H1 (cell line): ENCODE data around the gene USP16. TPM values are rescaled to one million over a fixed set of nuclear protein-coding genes. Genes with fewer than 3 reads are reported as not detected.

Experiments
- CTCF ChIA-PET: fragments of 300-600 bp; sonication (Branson Sonifier 250); formaldehyde crosslinking; loops from one replicate; lab custom pipeline; 2021; ENCODE audit not compliant: partially characterized antibody; lab: Charles Lee
- POLR2A ChIA-PET: fragments of 300-600 bp; sonication (Branson Sonifier 250); formaldehyde crosslinking; loops from one replicate; lab custom pipeline; 2021; ENCODE audit warnings: inconsistent platforms; ENCODE audit not compliant: partially characterized antibody; lab: Charles Lee
- DNase-seq, 2 experiments: peaks; one replicate each; pipeline versions ENCODE4 v3.0.0 to v3.0.0-alpha.2; 2010 to 2022; ENCODE audit warnings: low spot score in 2 of 2, low read depth in 1 of 2, mixed read lengths in 1 of 2
- FAIRE-seq: peaks from 2 replicates; lab custom pipeline; 2011; peaks lifted over from hg19 to GRCh38; lab: Jason Lieb, UNC
- H2AFZ ChIP-seq: 2 replicates; pipeline ENCODE4 v1.8.1; 2012; ENCODE audit warnings: low read length, inconsistent platforms
- H2AK5ac ChIP-seq: 2 replicates; pipeline ENCODE4 v1.6.1; 2013; ENCODE audit warnings: low read depth, low read length
- H2BK120ac ChIP-seq: replicated peaks from 2 replicates; pipeline ENCODE3; 2013; ENCODE audit warnings: low read depth, low read length, inconsistent platforms
- H2BK12ac ChIP-seq: 2 replicates; pipeline ENCODE4 v1.6.1; 2013; ENCODE audit warnings: low read depth, low read length
- H2BK15ac ChIP-seq: 2 replicates; pipeline ENCODE4 v1.6.1; 2013; ENCODE audit warnings: low read length
- H2BK20ac ChIP-seq: 2 replicates; pipeline ENCODE4 v1.6.1; 2013; ENCODE audit warnings: low read length
- H2BK5ac ChIP-seq: 2 replicates; pipeline ENCODE4 v1.6.1; 2013; ENCODE audit warnings: low read depth, low read length
- H3K14ac ChIP-seq: 2 replicates; pipeline ENCODE4 v1.6.1; 2013; ENCODE audit warnings: inconsistent platforms; ENCODE audit not compliant: insufficient read length
- H3K18ac ChIP-seq: 2 replicates; pipeline ENCODE4 v1.6.1; 2013; ENCODE audit warnings: low read length; ENCODE audit errors: extremely low read depth
- H3K23ac ChIP-seq: 2 replicates; pipeline ENCODE4 v1.6.1; 2013; ENCODE audit warnings: inconsistent platforms; ENCODE audit not compliant: insufficient read length
- H3K23me2 ChIP-seq: 2 replicates; pipeline ENCODE4 v1.6.1; 2013; ENCODE audit warnings: low read depth, low read length
- H3K27ac ChIP-seq: 2 replicates; pipeline ENCODE4 v1.6.1; 2011; ENCODE audit warnings: low read depth, low read length, inconsistent platforms
- H3K27me3 ChIP-seq, 4 experiments: replicated peaks in 1 of 4; 1 replicate in 1 of 4; 2 replicates in 3 of 4; pipeline versions ENCODE4 v1.6.1 to v1.8.1; 2011 to 2013; ENCODE audit warnings: low read length in 3 of 4, mild to moderate bottlenecking in 3 of 4, inconsistent platforms in 2 of 4, mixed read lengths in 2 of 4, moderate library complexity in 1 of 4; ENCODE audit not compliant: control insufficient read depth in 3 of 4, insufficient read depth in 3 of 4; ENCODE audit errors: extremely low read depth in 1 of 4
- H3K36me3 ChIP-seq, 4 experiments: 2 replicates each; pipeline versions ENCODE4 v1.6.1 to v1.8.1; 2011 to 2013; ENCODE audit warnings: mild to moderate bottlenecking in 4 of 4, low read length in 3 of 4, moderate library complexity in 2 of 4, control low read depth in 1 of 4, inconsistent platforms in 1 of 4; ENCODE audit not compliant: insufficient read depth in 4 of 4, control insufficient read depth in 2 of 4
- H3K4ac ChIP-seq: replicated peaks from 2 replicates; pipeline ENCODE3; 2013; ENCODE audit warnings: low read length, low read depth, mixed read lengths, inconsistent platforms; ENCODE audit not compliant: insufficient read length
- H3K4me1 ChIP-seq, 4 experiments: replicated peaks in 1 of 4; 1 replicate in 1 of 4; 2 replicates in 3 of 4; pipeline versions ENCODE4 v1.6.1 to v1.8.1; 2011 to 2013; ENCODE audit warnings: low read length in 3 of 4, inconsistent platforms in 2 of 4, mixed read lengths in 1 of 4; ENCODE audit not compliant: insufficient read depth in 4 of 4, control insufficient read depth in 3 of 4
- H3K4me2 ChIP-seq, 2 experiments: 2 replicates each; pipeline versions ENCODE4 v1.6.1 to v1.8.1; 2011 to 2013; ENCODE audit warnings: low read depth in 2 of 2, low read length in 2 of 2, control low read depth in 1 of 2, inconsistent platforms in 1 of 2, mild to moderate bottlenecking in 1 of 2; ENCODE audit not compliant: insufficient read depth in 1 of 2
- H3K4me3 ChIP-seq, 4 experiments: fragments of 200-600, 300-600 bp in 1 of 4; sonication (generic), shearing (Covaris generic), sonication (Bioruptor Twin) in 1 of 4; 2 replicates each; pipeline versions ENCODE4 v1.5.1 to v1.8.1; 2011 to 2016; ENCODE audit warnings: low read length in 4 of 4, low read depth in 3 of 4, control low read depth in 2 of 4, inconsistent platforms in 2 of 4, mild to moderate bottlenecking in 2 of 4, mixed read lengths in 1 of 4, moderate library complexity in 1 of 4; ENCODE audit not compliant: insufficient read depth in 2 of 4; ENCODE audit errors: extremely low read depth in 1 of 4
- H3K56ac ChIP-seq: replicated peaks from 2 replicates; pipeline ENCODE3; 2013; ENCODE audit warnings: low read depth, mild to moderate bottlenecking, mixed read lengths, low read length, inconsistent platforms; ENCODE audit not compliant: insufficient read length
- H3K79me1 ChIP-seq: 2 replicates; pipeline ENCODE4 v1.6.1; 2013; ENCODE audit warnings: low read depth, low read length, control low read depth
- H3K79me2 ChIP-seq, 2 experiments: 2 replicates each; pipeline versions ENCODE4 v1.6.1 to v1.8.1; 2012 to 2013; ENCODE audit warnings: low read length in 2 of 2, mild to moderate bottlenecking in 2 of 2, inconsistent platforms in 1 of 2; ENCODE audit not compliant: insufficient read depth in 2 of 2, control insufficient read depth in 1 of 2
- H3K9ac ChIP-seq, 4 experiments: replicated peaks in 1 of 4; 1 replicate in 1 of 4; 2 replicates in 3 of 4; pipeline versions ENCODE4 v1.6.1 to v1.8.1; 2011 to 2013; ENCODE audit warnings: low read depth in 3 of 4, low read length in 3 of 4, control low read depth in 2 of 4, mild to moderate bottlenecking in 2 of 4, moderate library complexity in 2 of 4, inconsistent platforms in 1 of 4; ENCODE audit errors: extremely low read depth in 1 of 4
- H3K9me3 ChIP-seq, 2 experiments: 2 replicates each; pipeline versions ENCODE4 v1.6.1 to v1.8.1; 2012 to 2013; ENCODE audit warnings: mild to moderate bottlenecking in 2 of 2, moderate library complexity in 2 of 2, control low read depth in 1 of 2, inconsistent platforms in 1 of 2, low read depth in 1 of 2, low read length in 1 of 2, mixed read lengths in 1 of 2; ENCODE audit not compliant: insufficient read depth in 2 of 2
- H4K20me1 ChIP-seq, 2 experiments: replicated peaks in 1 of 2; 2 replicates each; pipeline versions ENCODE3 to v1.8.1; 2011 to 2013; ENCODE audit warnings: inconsistent platforms in 2 of 2, low read length in 2 of 2, mild to moderate bottlenecking in 1 of 2; ENCODE audit not compliant: insufficient read depth in 2 of 2, control insufficient read depth in 1 of 2
- H4K5ac ChIP-seq: 2 replicates; pipeline ENCODE4 v1.6.1; 2013; ENCODE audit warnings: low read length, low read depth, mixed read lengths, inconsistent platforms; ENCODE audit not compliant: insufficient read length
- H4K8ac ChIP-seq: 2 replicates; pipeline ENCODE4 v1.8.0; 2013; ENCODE audit warnings: mild to moderate bottlenecking, moderate library complexity, low read length, inconsistent platforms; ENCODE audit not compliant: insufficient read depth; ENCODE audit errors: extremely low read depth
- H4K91ac ChIP-seq: replicated peaks from 2 replicates; pipeline ENCODE3; 2013; ENCODE audit warnings: low read length, mixed read lengths, inconsistent platforms; ENCODE audit not compliant: insufficient read length
- BCL11A ChIP-seq, 2 experiments: IDR thresholded peaks; one replicate each; pipeline ENCODE4 v1.6.1; 2011; ENCODE audit warnings: low read depth in 2 of 2, low read length in 2 of 2, mild to moderate bottlenecking in 2 of 2
- CBX8 ChIP-seq: fragments of 300-800, 300-1000 bp; sonication (generic); IDR thresholded peaks from 2 replicates; pipeline ENCODE4 v1.7.1; 2016; ENCODE audit warnings: low read depth, low read length, borderline replicate concordance
- CHD1 ChIP-seq: IDR thresholded peaks from 2 replicates; pipeline ENCODE4 v1.6.1; 2012; ENCODE audit warnings: low read depth, low read length, improper control_type of control experiment
- CHD2 ChIP-seq: IDR thresholded peaks from 2 replicates; pipeline ENCODE4 v1.6.1; 2012; ENCODE audit warnings: low read length, improper control_type of control experiment
- CTBP2 ChIP-seq: IDR thresholded peaks from 2 replicates; pipeline ENCODE4 v1.7.0; 2011; ENCODE audit warnings: borderline replicate concordance, mild to moderate bottlenecking, moderate library complexity, mixed read lengths, low read length; ENCODE audit not compliant: insufficient read depth, insufficient read length
- GTF2F1 ChIP-seq: IDR thresholded peaks from 2 replicates; pipeline ENCODE4 v1.6.1; 2012; ENCODE audit warnings: low read depth, low read length, improper control_type of control experiment, borderline replicate concordance
- MAFK ChIP-seq: IDR thresholded peaks from 2 replicates; pipeline ENCODE4 v1.6.1; 2012; ENCODE audit warnings: low read depth, mild to moderate bottlenecking, improper control_type of control experiment, low read length
- POLR2A ChIP-seq, 2 experiments: IDR thresholded peaks; 1 replicate in 1 of 2; 2 replicates in 1 of 2; pipeline ENCODE4 v1.6.1; 2011; ENCODE audit warnings: low read depth in 2 of 2, low read length in 2 of 2, mild to moderate bottlenecking in 2 of 2; ENCODE audit errors: control extremely low read depth in 1 of 2
- RBBP5 ChIP-seq: IDR thresholded peaks from 2 replicates; pipeline ENCODE4 v1.7.1; 2012; ENCODE audit warnings: low read depth, mild to moderate bottlenecking, inconsistent platforms, low read length, moderate library complexity, borderline replicate concordance
- SIN3A ChIP-seq, 2 experiments: IDR thresholded peaks in 1 of 2; conservative IDR thresholded peaks in 1 of 2; 2 replicates each; pipeline ENCODE4 v1.6.1; 2011 to 2012; ENCODE audit warnings: low read length in 2 of 2, improper control_type of control experiment in 1 of 2, low read depth in 1 of 2, mild to moderate bottlenecking in 1 of 2
- TEAD4 ChIP-seq: IDR thresholded peaks from 2 replicates; pipeline ENCODE4 v1.6.1; 2012; ENCODE audit warnings: low read depth, low read length, inconsistent platforms, mixed read lengths
- whole genome bisulfite sequencing, 2 experiments: shearing (Covaris generic) in 1 of 2; methylation state at CpG; one replicate each; pipeline versions ENCODE4 v1.1.6 to v1.1.7; 2013 to 2015; ENCODE audit warnings: low lambda C conversion rate in 2 of 2, mixed read lengths in 2 of 2, inconsistent platforms in 1 of 2, low coverage in 1 of 2, missing lambda C conversion rate in 1 of 2; ENCODE audit not compliant: insufficient replicate concordance in 2 of 2, insufficient coverage in 1 of 2, insufficient read length in 1 of 2; ENCODE audit errors: extremely low coverage in 1 of 2, missing lambda C conversion rate in 1 of 2; 5-methylcytosine and 5-hydroxymethylcytosine counted together
- polyA plus RNA-seq, 7 experiments: library from polyadenylated mRNA; depleted of rRNA in 3 of 7; stranded (reverse) in 5 of 7; unstranded in 2 of 7; fragments of >200 nt in 5 of 7; fragments of 200-250 nt in 2 of 7; gene quantifications; 1 replicate in 5 of 7; 2 replicates in 1 of 7; 4 replicates in 1 of 7; pipeline versions ENCODE4 v1.2.1 to v1.2.3, GENCODE V29; 2011 to 2013; ENCODE audit warnings: missing spikeins in 2 of 7, mixed read lengths in 2 of 7
- total RNA-seq: library from RNA; stranded (reverse); fragmentation: NEBNext Ultra II Directional; extraction: Animal tissue kit (Norgen Biotek cat#: 25700); gene quantifications from 2 replicates; pipeline ENCODE4 v1.2.1, GENCODE V29; 2021

The USP16 gene
- total and polyA plus RNA-seq, 2 of the 8 experiments (the other 6 are each of a cell fraction or from before 2014, with no cell fraction given), result 3.4 to 19.1 TPM

GRCh38 chr21:29102791-29103257, 78.4 kb downstream of the USP16 start:
- no peaks in the 10 kb centered on the region for H3K27me3 ChIP-seq
- H3K56ac ChIP-seq, result no peak overlapping the region
- H2BK15ac ChIP-seq, result no peak overlapping the region
- ChIA-PET POLR2A (no interaction called here), CTCF (interaction anchor here (2.7 kb wide), 1 partner anchor 11 kb away, joined by 7 read pairs; no protein-coding TSS in a partner anchor)
- no peak overlapping the region for H2BK5ac ChIP-seq
- no peaks in the 10 kb centered on the region for H3K36me3 ChIP-seq
- H4K8ac ChIP-seq, result no peak overlapping the region
- H3K4me1 ChIP-seq, result no peaks in the 10 kb centered on the region
- no peak overlapping the region for H2AK5ac ChIP-seq
- no peak overlapping the region for H3K14ac ChIP-seq
- TF ChIP-seq TEAD4, result no peak
- TF ChIP-seq RBBP5, result no peak
- TF ChIP-seq CTBP2, result no peak
- TF ChIP-seq SIN3A (conservative IDR thresholded peaks at IDR 0.05 in 1 of 2, IDR thresholded peaks at IDR 0.05 in 1 of 2; ENCODE audit: low read depth in 1 of 2, low read length in 2 of 2), result no peak
- no peak for TF ChIP-seq GTF2F1
- TF ChIP-seq CHD1, result no peak
- TF ChIP-seq MAFK, result no peak
- no peak for TF ChIP-seq POLR2A (IDR thresholded peaks at IDR 0.05; ENCODE audit: control extremely low read depth in 1 of 2, low read depth in 2 of 2, low read length in 2 of 2)
- TF ChIP-seq CHD2, result no peak
- no peak for TF ChIP-seq CBX8
- TF ChIP-seq BCL11A (IDR thresholded peaks at IDR 0.05; ENCODE audit: low read depth in 2 of 2, low read length in 2 of 2), result no peak
- H3K27ac ChIP-seq, result no peak overlapping the region
- no peak overlapping the region for H2AFZ ChIP-seq
- H3K23ac ChIP-seq, result no peak overlapping the region
- H3K9ac ChIP-seq, result no peak overlapping the region
- H3K4me2 ChIP-seq, result no peak overlapping the region
- DNase-seq (no peak), FAIRE-seq (no peak)
- H2BK120ac ChIP-seq, result no peak overlapping the region
- H2BK12ac ChIP-seq, result no peak overlapping the region
- no peaks in the 10 kb centered on the region for H3K23me2 ChIP-seq
- WGBS, 2 experiments, result 93% methylated on average over 2 of the region's 2 CpGs; no CpG with 5 or more reads in 1 of the 2 experiments
- H4K20me1 ChIP-seq, result no peaks in the 10 kb centered on the region
- H2BK20ac ChIP-seq, result no peak overlapping the region
- no peaks in the 10 kb centered on the region for H3K79me1 ChIP-seq
- H4K91ac ChIP-seq, result no peak overlapping the region
- H4K5ac ChIP-seq, result no peak overlapping the region
- no peak overlapping the region for H3K4ac ChIP-seq
- no peak overlapping the region for H3K4me3 ChIP-seq
- H3K9me3 ChIP-seq, result no peaks in the 10 kb centered on the region
- H3K79me2 ChIP-seq, result no peaks in the 10 kb centered on the region
- H3K18ac ChIP-seq, result no peak overlapping the region
